Measurements from ENCODE around the gene SLC51A. TPM values are rescaled to one million over a fixed set of nuclear protein-coding genes. Genes with fewer than 3 reads are reported as not detected.

Gene SLC51A
- total RNA-seq, 4 donors from 2014 or later: not detected

DNA sequence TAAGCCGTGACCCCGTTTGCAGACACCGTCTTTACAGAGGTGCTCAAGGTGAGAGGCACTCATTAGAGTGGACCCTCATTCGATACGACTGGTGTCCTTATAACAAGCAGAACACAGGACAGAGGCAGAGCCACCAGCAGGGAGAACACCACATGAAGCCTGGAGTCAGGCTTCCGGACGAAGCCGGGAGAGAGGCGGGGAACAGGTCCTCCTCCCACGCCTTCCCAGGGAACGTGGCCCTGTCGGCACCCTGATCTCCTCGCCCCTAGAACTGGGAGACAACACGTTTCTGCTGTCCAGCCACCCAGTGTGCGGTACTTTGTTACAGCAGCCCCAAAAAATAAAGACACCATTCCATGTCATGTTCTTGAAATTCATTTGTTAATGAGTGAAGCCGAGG is 38.8 kb upstream of the SLC51A start:
- no peak for TF ChIP-seq CTCF (IDR thresholded peaks at IDR 0.05; ENCODE audit: low read depth)

GRCh38 chr3:196177967-196178366 is 38.4 kb upstream of the SLC51A start:
- no peak for TF ChIP-seq CTCF (IDR thresholded peaks at IDR 0.05; ENCODE audit: low read depth)

DNA sequence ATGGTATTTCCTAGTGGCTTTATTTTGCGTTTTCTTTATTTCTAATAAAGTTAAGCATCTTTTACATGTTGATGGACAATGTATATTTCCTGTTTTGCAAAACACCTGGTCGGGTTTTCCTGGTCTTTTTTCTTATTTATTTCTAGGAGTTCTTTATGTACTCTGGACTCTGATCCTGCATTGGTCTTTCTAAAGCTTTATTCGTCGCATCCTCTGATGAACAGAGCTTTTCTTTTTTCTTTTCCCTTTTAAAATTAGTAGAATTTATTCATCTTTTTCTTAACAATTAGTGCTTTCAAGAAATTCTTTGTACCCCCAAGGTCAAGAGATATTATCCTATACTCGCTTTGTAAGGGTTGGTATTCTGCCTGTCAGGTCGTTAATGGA is 37.3 kb upstream of the SLC51A start:
- TF ChIP-seq CTCF (IDR thresholded peaks at IDR 0.05; ENCODE audit: low read depth): no peak

DNA sequence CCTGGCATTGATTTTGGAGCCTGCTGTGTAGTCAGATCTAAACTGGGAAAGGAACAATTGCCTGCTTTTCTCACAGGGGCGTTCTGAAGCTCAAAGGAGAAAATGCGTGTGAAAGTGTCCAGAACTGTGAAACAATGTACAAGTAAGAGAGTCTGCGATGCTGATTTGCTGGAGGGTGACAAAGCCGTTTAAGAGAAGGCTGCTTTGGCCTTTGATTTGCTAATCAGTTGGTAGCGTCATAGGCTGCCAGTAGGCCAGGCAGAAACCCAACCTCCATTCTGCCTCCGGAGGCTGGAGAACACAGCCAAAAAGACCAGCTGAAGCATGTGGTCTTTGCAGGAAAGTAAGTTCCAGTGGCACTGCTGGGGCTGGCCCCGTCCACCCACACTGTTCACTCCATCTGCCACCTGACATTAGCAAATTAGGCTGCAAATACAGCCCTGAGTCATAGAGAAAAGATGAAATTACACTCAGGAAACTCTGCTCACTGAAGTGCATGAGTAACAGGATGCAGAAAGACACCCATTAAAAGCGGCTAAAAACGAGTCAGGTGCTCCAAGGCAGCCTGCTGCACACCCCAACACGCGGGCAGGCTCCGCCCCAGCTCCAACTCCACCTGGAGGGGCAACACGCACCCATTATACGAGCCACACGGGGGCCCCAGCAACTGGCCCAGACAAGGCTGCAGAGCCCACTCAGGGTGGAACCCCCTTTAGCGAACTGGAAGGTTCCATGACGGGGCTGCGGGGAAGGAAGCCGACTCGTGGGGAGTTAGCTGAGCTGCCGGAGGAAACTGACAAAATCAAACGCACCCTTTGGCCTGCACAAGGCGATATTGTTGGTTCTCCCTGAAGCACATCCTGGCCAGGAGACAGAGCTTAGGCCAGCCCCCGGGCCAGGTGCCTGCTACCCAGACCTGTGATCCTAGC is 36.7 kb upstream of the SLC51A start:
- TF ChIP-seq CTCF (IDR thresholded peaks at IDR 0.05; ENCODE audit: low read depth): no peak

GRCh38 chr3:196180346-196180745 is 36.0 kb upstream of the SLC51A start:
- TF ChIP-seq CTCF (IDR thresholded peaks at IDR 0.05; ENCODE audit: low read depth): no peak

GRCh38 chr3:196181127-196181546 is 35.2 kb upstream of the SLC51A start:
- TF ChIP-seq CTCF (IDR thresholded peaks at IDR 0.05; ENCODE audit: low read depth): no peak

DNA sequence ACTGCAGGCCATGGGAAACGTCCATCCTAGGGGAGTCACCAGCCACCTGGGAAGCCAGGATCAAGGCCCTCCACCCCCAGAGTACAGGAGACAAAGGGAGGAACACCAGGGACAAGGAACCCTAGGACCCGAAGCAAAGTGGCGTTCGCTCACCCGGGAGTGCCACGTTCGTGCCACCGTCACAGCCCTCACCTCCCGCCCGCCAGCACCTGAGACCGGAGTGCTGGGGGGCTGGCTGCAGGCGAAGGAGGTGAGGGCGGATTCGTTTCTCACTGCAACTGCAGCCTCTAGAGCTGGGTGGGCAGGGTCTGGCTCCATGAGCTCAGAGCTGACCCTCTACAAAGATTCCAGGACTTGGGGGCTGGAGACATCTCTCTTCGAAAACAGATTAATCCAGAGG is 31.5 kb upstream of the SLC51A start:
- no peak for TF ChIP-seq CTCF (IDR thresholded peaks at IDR 0.05; ENCODE audit: low read depth)
